Vagina (tissue), 2 donors: Measurements from ENCODE around the gene MTUS2.

ENCODE experiments used
- POLR2AphosphoS5 ChIP-seq, 2 donors: sonication (generic); formaldehyde crosslinking; IDR thresholded peaks; one replicate each; pipeline ENCODE4 v1.9.0; 2017; ENCODE audit warnings: antibody characterized with exemption in 2 of 2, mild to moderate bottlenecking in 2 of 2, low read depth in 1 of 2; ENCODE audit not compliant: insufficient read depth in 1 of 2
- TF ChIP-seq, protein P1 (sequence below), 3 experiments: fragments of 450-650 bp in 2 of 3; fragments of 200-600 bp in 1 of 3; sonication (generic) in 1 of 3; IDR thresholded peaks; one replicate each; pipeline ENCODE4 v1.5.1; 2017 to 2019; ENCODE audit warnings: antibody characterized with exemption in 3 of 3, mild to moderate bottlenecking in 2 of 3, moderate library complexity in 2 of 3

DNA sequence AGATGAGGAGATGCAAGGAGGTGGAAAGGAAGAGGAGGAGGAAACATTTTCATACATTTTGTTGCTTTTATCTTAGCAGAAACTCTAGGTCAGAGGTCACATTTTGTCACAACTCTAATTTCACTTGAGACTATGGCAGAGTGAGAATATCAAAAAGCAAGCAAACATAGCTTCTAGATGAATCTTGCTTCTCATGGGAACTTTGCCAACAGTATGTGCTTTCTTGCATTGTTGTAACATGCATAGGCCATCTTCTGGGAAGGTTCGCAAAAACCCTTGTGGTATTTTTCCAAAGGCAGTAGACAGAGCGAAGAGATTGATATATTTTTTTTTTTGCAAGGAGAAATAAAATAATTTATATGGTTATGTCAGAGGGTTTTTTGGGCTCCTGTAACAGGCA is 291.3 kb downstream of the MTUS2 start:
- TF ChIP-seq, protein P1, sequence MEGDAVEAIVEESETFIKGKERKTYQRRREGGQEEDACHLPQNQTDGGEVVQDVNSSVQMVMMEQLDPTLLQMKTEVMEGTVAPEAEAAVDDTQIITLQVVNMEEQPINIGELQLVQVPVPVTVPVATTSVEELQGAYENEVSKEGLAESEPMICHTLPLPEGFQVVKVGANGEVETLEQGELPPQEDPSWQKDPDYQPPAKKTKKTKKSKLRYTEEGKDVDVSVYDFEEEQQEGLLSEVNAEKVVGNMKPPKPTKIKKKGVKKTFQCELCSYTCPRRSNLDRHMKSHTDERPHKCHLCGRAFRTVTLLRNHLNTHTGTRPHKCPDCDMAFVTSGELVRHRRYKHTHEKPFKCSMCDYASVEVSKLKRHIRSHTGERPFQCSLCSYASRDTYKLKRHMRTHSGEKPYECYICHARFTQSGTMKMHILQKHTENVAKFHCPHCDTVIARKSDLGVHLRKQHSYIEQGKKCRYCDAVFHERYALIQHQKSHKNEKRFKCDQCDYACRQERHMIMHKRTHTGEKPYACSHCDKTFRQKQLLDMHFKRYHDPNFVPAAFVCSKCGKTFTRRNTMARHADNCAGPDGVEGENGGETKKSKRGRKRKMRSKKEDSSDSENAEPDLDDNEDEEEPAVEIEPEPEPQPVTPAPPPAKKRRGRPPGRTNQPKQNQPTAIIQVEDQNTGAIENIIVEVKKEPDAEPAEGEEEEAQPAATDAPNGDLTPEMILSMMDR (IDR thresholded peaks at IDR 0.05): no peak
- TF ChIP-seq POLR2AphosphoS5 (IDR thresholded peaks at IDR 0.05; ENCODE audit: insufficient read depth in 1 of 2, low read depth in 1 of 2): no peak
